GM18951 (cell line): Measurements from ENCODE around the gene TBC1D3B.

Experiments used
- POLR2A ChIP-seq: IDR thresholded peaks from 4 replicates; pipeline ENCODE4 v1.6.1; 2011; ENCODE audit warnings: mild to moderate bottlenecking; ENCODE audit not compliant: insufficient read length, insufficient read depth; ENCODE audit errors: extremely low read depth
- in situ Hi-C: fragments of 300-500 bp; cut with MboI; formaldehyde crosslinking; loops from one replicate; pipeline ENCODE4 v1.12.0; 2022; ENCODE audit warnings: low sequenced_read_pairs, mixed read lengths, inconsistent platforms; ENCODE audit not compliant: unreplicated experiment

TBC1D3B gene

GRCh38 chr17:36118477-36119353 lies 57.7 kb downstream of the TBC1D3B start:
- TF ChIP-seq POLR2A, result no peak
- in situ Hi-C loops, result no loop called here

DNA sequence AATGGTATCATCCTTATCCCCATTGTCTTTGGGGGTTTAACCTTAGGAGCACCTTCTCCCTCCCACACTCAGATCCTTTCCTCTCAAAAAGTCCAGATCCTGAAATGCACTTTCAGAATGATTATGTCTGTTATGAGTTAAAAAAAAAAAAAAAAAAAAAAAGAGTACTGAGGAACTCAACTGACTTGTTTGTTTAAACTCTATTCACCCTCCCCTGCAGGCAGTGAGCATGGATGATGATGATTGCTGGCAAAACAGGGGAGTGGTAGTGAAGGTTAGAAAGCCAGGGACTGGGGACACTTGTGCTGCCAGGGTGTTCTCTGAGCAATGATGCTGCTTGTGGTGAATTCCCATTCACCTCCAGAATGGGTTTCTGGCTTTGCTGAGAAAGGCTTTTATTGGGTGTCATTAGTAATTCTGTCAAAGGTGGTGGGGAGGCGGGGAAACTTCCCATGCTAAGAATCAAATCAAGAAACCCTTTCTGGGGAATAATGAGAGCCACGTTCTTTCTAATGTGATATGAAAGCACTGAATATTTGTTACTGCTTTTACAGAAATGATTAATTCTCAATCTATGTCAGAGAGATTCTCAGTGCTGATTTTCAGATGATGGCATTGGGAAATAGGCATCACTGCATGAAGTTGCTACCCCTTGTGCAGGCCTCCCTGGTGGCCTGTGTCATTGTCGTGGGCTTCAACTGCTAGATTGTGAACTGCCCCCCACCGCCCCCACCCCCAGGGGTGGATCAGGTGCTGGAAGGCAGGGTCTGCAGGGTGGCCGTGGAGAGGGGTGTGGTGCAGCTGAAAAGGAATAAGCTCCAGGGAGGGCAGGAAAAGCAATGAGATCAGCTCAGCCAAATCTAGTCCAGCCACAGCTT lies 58.7 kb downstream of the TBC1D3B start:
- no peak for TF ChIP-seq POLR2A
- in situ Hi-C loops, result no loop called here
